HG03432 (cell line): Measurements from ENCODE around the gene LYRM2.
"Not testable (repeated sequence)": the region's sequence is repeated elsewhere in the genome, so short reads cannot be mapped to it uniquely, and the experiment has no call there.

Experiments used
- ATAC-seq: cut with Tn5 transposase; IDR thresholded peaks from one replicate; pipeline ENCODE4 v1.9.1; 2021; ENCODE audit warnings: mild to moderate bottlenecking, moderate library complexity; ENCODE audit not compliant: unreplicated experiment

Gene LYRM2

GRCh38 chr6:89650579-89650978 lies 12.0 kb upstream of the LYRM2 start:
- no peak for ATAC-seq

GRCh38 chr6:89649682-89650081 lies 11.1 kb upstream of the LYRM2 start:
- ATAC-seq = no peak

GRCh38 chr6:89644864-89645263 lies 6.3 kb upstream of the LYRM2 start:
- no peak for ATAC-seq

DNA sequence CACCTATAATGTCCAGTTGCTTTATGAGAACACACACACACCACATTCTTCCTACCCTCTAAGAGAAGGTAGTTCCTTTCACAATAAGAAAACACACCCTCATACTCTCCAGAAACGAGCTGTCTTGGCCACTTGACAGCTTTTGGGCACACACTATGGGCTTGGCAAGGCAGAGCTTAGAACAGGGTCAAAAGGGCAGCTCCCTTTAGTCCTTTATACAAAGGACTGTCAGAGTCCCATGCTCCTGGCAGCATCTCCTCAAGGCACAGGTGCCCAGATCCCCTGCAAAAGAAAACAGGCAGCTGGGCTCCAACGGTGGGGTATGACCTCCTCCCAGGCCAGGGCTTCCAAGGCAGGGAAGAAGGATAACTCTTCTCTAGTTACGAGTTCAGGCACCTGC lies 4.9 kb upstream of the LYRM2 start:
- no peak for ATAC-seq

DNA sequence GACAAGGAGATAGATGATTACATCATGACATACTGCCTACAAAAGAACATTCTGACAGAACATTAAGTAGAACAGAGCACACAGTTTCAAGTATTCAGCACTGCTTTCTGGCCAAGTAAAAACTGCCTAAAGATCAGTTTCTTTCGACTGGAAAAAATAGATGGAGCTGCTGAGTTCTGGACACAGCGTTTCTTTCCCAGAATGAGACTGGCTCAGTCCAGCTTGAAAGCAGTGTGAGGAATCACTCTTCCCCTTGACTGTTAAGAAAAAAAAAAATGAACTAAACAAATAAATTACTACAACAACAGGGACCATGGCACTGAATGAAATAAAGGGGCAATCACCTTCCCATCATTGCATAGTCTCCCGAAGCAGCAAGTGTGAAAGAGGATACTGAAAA lies 4.4 kb upstream of the LYRM2 start:
- ATAC-seq = no peak

- ATAC-seq = not testable (repeated sequence)
Measured at GRCh38 chr6:89641581-89641980, 3.0 kb upstream of the LYRM2 start.

- ATAC-seq = no peak
Measured at GRCh38 chr6:89640804-89641203, 2.3 kb upstream of the LYRM2 start.

DNA sequence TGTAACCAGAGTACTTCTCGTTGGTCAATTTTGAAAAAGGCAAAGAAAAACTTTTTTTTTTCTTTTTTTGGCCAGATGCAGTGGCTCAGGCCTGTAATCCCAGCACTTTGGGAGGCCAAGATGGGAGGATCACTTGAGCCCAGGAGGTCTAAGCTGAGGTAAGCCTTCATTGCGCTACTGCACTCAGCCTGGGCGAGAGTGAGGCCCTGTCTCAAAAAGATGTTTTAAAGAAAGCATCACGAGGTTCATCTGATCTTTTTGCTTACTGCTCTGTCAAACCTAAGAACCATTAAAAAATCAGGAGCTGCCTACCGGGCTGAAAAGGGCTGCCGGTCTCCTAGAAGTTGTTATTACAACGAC lies 607 bp downstream of the LYRM2 start:
- ATAC-seq = peak; percentile 2

GRCh38 chr6:89636412-89636811 lies 2.1 kb downstream of the LYRM2 start:
- ATAC-seq = not testable (repeated sequence)

GRCh38 chr6:89630488-89630887 lies 8.1 kb downstream of the LYRM2 start:
- no peak for ATAC-seq

- no peak for ATAC-seq
Measured at GRCh38 chr6:89623749-89624148, 14.8 kb downstream of the LYRM2 start.

DNA sequence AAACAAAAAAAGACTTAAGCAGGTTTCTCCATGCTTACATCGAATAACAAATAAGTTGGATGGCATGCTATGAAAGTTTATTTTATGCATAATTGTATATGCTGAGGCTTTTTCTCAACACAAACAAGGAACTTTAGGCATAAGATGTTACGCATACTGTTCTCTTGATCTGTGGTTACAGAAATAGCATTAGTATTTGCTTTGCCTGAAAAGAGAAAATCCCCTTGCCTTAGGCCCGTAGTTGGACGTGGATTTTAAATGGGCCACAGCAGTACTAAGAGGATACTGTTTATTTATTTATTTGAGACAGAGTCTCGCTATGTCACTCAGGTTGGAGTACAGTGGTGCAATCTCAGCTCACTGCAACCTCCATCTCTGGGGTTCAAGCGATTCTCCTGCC lies 19.0 kb downstream of the LYRM2 start:
- no peak for ATAC-seq

DNA sequence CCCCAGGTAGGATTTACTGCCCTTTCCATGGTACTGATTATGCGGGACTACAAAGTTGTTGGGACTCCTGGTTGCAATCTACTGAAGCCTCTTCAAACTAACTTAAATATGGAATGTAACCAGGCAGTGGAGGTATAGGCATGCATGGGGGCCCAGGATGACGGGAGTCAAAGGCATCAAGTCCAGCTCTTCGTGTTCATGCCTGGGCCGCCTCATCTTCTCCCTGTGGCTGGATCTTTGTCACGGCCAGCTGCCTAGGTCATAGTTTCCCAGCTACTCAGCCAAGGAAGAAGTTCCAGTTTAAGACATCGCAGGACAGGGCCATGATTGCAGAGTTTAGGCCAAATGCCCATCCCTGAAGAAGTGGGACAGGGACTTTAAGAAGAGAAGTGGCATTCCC lies 20.5 kb downstream of the LYRM2 start:
- no peak for ATAC-seq

DNA sequence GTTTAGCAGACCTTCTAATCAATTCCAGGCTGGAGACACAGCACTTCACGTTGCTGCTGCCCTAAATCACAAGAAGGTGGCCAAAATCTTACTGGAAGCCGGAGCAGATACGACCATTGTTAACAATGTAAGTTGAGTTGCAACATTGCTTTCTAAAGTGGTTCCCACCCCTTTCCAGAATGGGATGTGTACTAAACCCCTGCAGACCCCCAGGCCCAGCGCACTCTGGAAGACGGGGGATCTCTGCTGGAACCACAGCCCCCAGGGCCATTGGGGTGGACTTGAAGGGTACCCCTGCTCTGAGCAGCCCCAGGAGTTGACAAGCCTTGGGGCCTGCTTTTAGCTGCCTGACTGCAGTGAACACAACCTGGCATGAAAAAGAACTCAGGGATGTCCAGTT lies 22.0 kb downstream of the LYRM2 start:
- no peak for ATAC-seq

DNA sequence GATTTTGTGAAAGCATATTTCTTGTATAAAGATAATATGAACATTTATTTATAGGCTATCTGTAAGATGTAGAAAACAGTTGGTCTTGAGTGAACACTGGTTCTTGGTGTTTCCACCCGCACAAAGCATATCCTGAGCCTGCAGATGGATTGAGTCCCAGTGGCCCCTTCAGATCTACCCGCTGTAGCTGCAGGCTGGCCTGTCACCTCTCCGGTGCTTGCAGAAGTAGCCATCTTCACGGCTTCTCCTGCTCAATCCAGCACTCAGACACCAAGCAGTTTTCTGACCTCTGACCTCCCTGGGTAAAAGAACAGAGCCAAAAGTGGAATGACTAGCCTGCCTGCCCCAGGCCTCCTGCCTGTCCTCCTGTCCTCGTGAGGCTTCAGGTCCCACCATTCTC lies 22.7 kb downstream of the LYRM2 start:
- no peak for ATAC-seq

- ATAC-seq = no peak
Measured at GRCh38 chr6:89613790-89614189, 24.8 kb downstream of the LYRM2 start.

GRCh38 chr6:89612121-89612520 lies 26.4 kb downstream of the LYRM2 start:
- no peak for ATAC-seq

DNA sequence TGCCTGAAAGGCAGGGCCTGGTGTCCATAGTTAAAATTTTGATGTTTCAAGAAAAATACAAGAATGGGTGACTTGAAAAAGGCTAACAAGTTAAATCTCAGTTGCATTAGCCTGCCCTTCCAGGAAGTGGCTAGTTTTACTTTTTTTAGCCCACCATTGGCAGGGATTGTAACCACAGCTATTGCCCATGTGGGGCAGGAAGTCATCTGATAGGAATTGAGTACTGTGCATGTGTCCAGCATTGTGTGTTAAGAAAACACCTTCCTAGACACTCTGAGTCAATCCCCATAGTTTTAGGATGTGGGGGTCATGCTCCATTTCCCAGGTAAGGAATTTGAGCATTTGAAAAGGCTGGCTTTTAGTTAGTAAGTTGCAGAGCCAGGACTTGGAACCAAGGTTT lies 26.9 kb downstream of the LYRM2 start:
- ATAC-seq = no peak

DNA sequence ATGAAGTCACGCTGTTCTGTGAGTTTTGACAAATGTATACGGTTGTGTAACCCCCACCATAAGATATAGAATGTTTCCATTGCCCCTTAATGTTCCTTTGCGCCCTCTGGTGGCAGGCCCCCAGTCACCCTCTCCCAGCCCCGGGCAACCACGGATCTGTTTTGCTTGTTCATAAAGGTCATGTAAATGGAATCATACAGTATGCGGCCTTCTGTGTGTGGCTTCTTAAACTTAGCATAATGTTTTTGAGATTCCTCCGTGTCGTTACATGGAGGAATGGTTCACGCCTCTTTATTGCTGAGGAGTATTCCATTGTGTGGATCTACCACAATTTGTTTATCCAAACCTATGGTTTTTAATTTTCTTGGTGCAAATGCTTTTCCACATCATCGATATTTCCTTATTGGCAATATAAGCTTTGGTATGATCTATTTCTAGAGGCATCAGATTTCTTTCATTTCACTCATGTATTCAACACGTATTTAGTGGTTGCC lies 28.4 kb downstream of the LYRM2 start:
- peak; percentile 85 for ATAC-seq

DNA sequence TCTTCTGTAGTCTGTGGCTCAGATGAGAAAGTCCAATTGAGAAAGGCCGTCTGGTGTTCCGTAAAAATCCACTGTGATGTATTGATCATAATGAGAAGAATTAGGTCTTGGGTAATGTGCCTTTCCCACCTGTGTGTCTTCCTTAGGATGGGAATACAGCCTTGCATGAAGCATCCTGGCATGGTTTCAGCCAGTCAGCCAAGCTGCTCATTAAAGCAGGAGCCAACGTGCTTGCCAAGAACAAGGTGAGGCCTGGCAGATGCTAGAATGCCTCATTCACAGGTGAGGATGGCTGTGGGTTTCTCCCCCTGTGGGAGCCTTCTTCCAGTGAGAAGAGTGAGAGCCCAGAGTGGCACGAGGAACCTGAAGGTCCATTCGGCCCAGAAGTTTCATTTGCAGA lies 32.7 kb downstream of the LYRM2 start:
- ATAC-seq = no peak

DNA sequence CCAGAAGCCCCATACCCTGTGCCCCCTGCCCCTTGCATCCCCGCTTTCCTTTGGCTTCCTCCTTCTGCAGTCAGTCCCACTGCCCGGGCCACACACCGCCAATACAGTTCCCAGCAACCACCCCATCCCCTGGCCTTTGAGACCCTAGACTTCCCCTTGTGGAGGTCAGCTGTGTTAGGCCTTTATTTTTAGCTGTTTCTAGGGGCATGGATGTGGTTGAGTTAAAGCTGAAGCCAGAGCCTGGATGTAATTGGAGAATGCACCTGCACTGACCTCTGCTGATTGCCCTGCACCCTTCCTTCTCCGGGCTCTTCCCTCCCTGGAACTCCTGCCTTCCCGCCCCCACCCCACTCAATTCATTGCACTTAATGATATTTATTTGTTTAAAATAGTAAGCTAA lies 33.9 kb downstream of the LYRM2 start:
- no peak for ATAC-seq

GRCh38 chr6:89602166-89602565 lies 36.4 kb downstream of the LYRM2 start:
- ATAC-seq = no peak

GRCh38 chr6:89599727-89600126 lies 38.8 kb downstream of the LYRM2 start:
- no peak for ATAC-seq

- no peak for ATAC-seq
Measured at GRCh38 chr6:89597988-89598387, 40.6 kb downstream of the LYRM2 start.
